GM23338 (cell line): Measurements from ENCODE around the gene DMD. TPM values are rescaled to one million over a fixed set of nuclear protein-coding genes. Genes with fewer than 3 reads are reported as not detected.

Source experiments
- ATAC-seq: fragments of 200-7000 bp; cut with Tn5 transposase; 3 replicates; pipeline ENCODE4 v1.9.1; 2020
- DNase-seq: peaks from one replicate; pipeline ENCODE4 v3.0.0-alpha.2; 2015; ENCODE audit warnings: low spot score
- H2AFZ ChIP-seq: fragments of 200-600 bp; sonication (generic); 2 replicates; pipeline ENCODE4 v1.8.0; 2016; ENCODE audit warnings: antibody characterized with exemption, mild to moderate bottlenecking, moderate library complexity
- H3F3A ChIP-seq: fragments of 200-600 bp; sonication (generic); replicated peaks from 2 replicates; pipeline ENCODE4 v1.8.0; 2017; ENCODE audit warnings: antibody characterized with exemption, mixed run types, low read depth
- H3K27ac ChIP-seq: fragments of 200-600 bp; sonication (generic); 2 replicates; pipeline ENCODE4 v1.6.1; 2016; ENCODE audit warnings: low read depth
- H3K27me3 ChIP-seq: fragments of 200-600 bp; sonication (generic); 2 replicates; pipeline ENCODE4 v1.8.0; 2016; ENCODE audit warnings: mild to moderate bottlenecking, mixed run types, moderate library complexity; ENCODE audit not compliant: insufficient read depth
- H3K36me3 ChIP-seq: fragments of 200-600 bp; sonication (generic); 2 replicates; pipeline ENCODE4 v1.8.0; 2016; ENCODE audit warnings: mild to moderate bottlenecking; ENCODE audit not compliant: insufficient read depth
- H3K4me1 ChIP-seq: fragments of 200-600 bp; sonication (generic); 2 replicates; pipeline ENCODE4 v1.8.0; 2016; ENCODE audit warnings: mild to moderate bottlenecking, moderate library complexity; ENCODE audit not compliant: insufficient read depth
- H3K4me2 ChIP-seq: fragments of 200-600 bp; sonication (generic); 2 replicates; pipeline ENCODE4 v1.7.1; 2017; ENCODE audit warnings: mixed run types
- H3K4me3 ChIP-seq: fragments of 200-600 bp; sonication (generic); 2 replicates; pipeline ENCODE4 v1.6.1; 2016; ENCODE audit warnings: mixed run types
- H3K79me2 ChIP-seq: fragments of 200-600 bp; sonication (generic); replicated peaks from 2 replicates; pipeline ENCODE4 v1.8.0; 2017; ENCODE audit warnings: mild to moderate bottlenecking; ENCODE audit not compliant: insufficient read depth
- H3K9me2 ChIP-seq: fragments of 200-600 bp; sonication (generic); 2 replicates; pipeline ENCODE4 v1.8.0; 2017; ENCODE audit not compliant: insufficient read depth
- H4K20me1 ChIP-seq: fragments of 200-600 bp; sonication (generic); replicated peaks from 2 replicates; pipeline ENCODE4 v1.8.0; 2017; ENCODE audit warnings: mild to moderate bottlenecking; ENCODE audit not compliant: insufficient read depth
- H3K27ac Mint-ChIP-seq: 2 replicates; pipeline ENCODE4 v1.8.0; 2020; ENCODE audit warnings: inconsistent platforms, mild to moderate bottlenecking, moderate library complexity, mixed read lengths
- H3K27me3 Mint-ChIP-seq: 3 replicates; pipeline ENCODE4 v1.8.0; 2022; ENCODE audit warnings: low read depth, mild to moderate bottlenecking, moderate library complexity, mixed read lengths, inconsistent platforms; ENCODE audit not compliant: insufficient read depth, poor library complexity
- H3K36me3 Mint-ChIP-seq: 3 replicates; pipeline ENCODE4 v1.8.0; 2021; ENCODE audit warnings: low read depth, mild to moderate bottlenecking, inconsistent platforms, moderate library complexity, mixed read lengths
- H3K4me1 Mint-ChIP-seq: 3 replicates; pipeline ENCODE4 v1.8.0; 2020; ENCODE audit warnings: mild to moderate bottlenecking, inconsistent platforms, mixed read lengths
- H3K4me3 Mint-ChIP-seq: 3 replicates; pipeline ENCODE4 v1.8.0; 2021; ENCODE audit warnings: moderate library complexity, mild to moderate bottlenecking, inconsistent platforms, mixed read lengths
- H3K9me3 Mint-ChIP-seq: 3 replicates; pipeline ENCODE4 v1.8.0; 2020; ENCODE audit warnings: moderate library complexity, mild to moderate bottlenecking, inconsistent platforms, mixed read lengths
- CREB1 ChIP-seq: fragments of 250-450 bp; sonication (Bioruptor Pico); IDR thresholded peaks from 2 replicates; pipeline ENCODE4 v1.5.0; 2020; ENCODE audit warnings: low read depth, mild to moderate bottlenecking, moderate library complexity
- CTCF ChIP-seq, 2 experiments: fragments of 200-600 bp in 1 of 2; sonication (generic) in 1 of 2; conservative IDR thresholded peaks; 2 replicates each; pipeline versions ENCODE4 v1.5.1 to v1.6.1; 2016 to 2017; ENCODE audit warnings: antibody characterized with exemption in 2 of 2, low read depth in 2 of 2, mild to moderate bottlenecking in 2 of 2, moderate library complexity in 1 of 2
- EZH2 ChIP-seq: fragments of 200-600 bp; sonication (generic); IDR thresholded peaks from one replicate; pipeline ENCODE4 v1.8.0; 2017; ENCODE audit warnings: antibody characterized with exemption, mild to moderate bottlenecking, low read depth; ENCODE audit not compliant: unreplicated experiment
- NANOG ChIP-seq: IDR thresholded peaks from 2 replicates; pipeline ENCODE4 v1.6.1; 2016; ENCODE audit warnings: antibody characterized with exemption, borderline replicate concordance
- POLR2AphosphoS5 ChIP-seq: IDR thresholded peaks from 2 replicates; pipeline ENCODE4 v1.6.1; 2016; ENCODE audit warnings: antibody characterized with exemption, low read depth
- STAT1 ChIP-seq: IDR thresholded peaks from one replicate; pipeline ENCODE4 v1.6.1; 2016; ENCODE audit warnings: antibody characterized with exemption; ENCODE audit not compliant: unreplicated experiment
- ZNF114 ChIP-seq: fragments of 250-450 bp; sonication (Bioruptor Pico); IDR thresholded peaks from 2 replicates; pipeline ENCODE4 v1.5.0; 2020; ENCODE audit warnings: mild to moderate bottlenecking, moderate library complexity
- ZNF331 ChIP-seq: fragments of 250-450 bp; sonication (Bioruptor Pico); IDR thresholded peaks from 2 replicates; pipeline ENCODE4 v1.5.0; 2020; ENCODE audit warnings: low read depth, mild to moderate bottlenecking, moderate library complexity
- ZNF462 ChIP-seq: fragments of 250-450 bp; sonication (Bioruptor Pico); IDR thresholded peaks from 2 replicates; pipeline ENCODE4 v1.5.0; 2020; ENCODE audit warnings: mild to moderate bottlenecking, moderate library complexity
- polyA plus RNA-seq: library from polyadenylated mRNA; unstranded; fragments of >200 nt; fragmentation: Nextera tagmentation; extraction: Ambion mirVana; gene quantifications from 2 replicates; pipeline ENCODE4 v1.2.1, GENCODE V29; 2016
- total RNA-seq: library from RNA; depleted of rRNA; stranded (reverse); fragments of >200 nt; shearing (Covaris generic); gene quantifications from 2 replicates; pipeline ENCODE4 v1.2.3, GENCODE V29; 2014
- TF ChIP-seq, protein P1 (sequence below): IDR thresholded peaks from 2 replicates; pipeline ENCODE4 v1.6.1; 2016; ENCODE audit warnings: antibody characterized with exemption

Gene DMD
- total and polyA plus RNA-seq, 2 experiments from 2014 or later: 4.5 to 7.6 TPM

- H3K27me3 Mint-ChIP-seq: no peaks in the 10 kb centered on the region
- H3K27ac Mint-ChIP-seq: 0 out of 2 replicates have a peak overlapping the region, but pooled peaks have one; percentile 7
- TF ChIP-seq ZNF462 (CRISPR knock-in tag): no peak
- TF ChIP-seq, protein P1, sequence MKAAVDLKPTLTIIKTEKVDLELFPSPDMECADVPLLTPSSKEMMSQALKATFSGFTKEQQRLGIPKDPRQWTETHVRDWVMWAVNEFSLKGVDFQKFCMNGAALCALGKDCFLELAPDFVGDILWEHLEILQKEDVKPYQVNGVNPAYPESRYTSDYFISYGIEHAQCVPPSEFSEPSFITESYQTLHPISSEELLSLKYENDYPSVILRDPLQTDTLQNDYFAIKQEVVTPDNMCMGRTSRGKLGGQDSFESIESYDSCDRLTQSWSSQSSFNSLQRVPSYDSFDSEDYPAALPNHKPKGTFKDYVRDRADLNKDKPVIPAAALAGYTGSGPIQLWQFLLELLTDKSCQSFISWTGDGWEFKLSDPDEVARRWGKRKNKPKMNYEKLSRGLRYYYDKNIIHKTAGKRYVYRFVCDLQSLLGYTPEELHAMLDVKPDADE: no peak
- no peak for TF ChIP-seq EZH2
- TF ChIP-seq ZNF331 (CRISPR knock-in tag): no peak
- TF ChIP-seq CREB1 (CRISPR knock-in tag): no peak
- TF ChIP-seq STAT1: no peak
- TF ChIP-seq NANOG: no peak
- no peak for TF ChIP-seq POLR2AphosphoS5
- no peak for TF ChIP-seq CTCF (conservative IDR thresholded peaks at IDR 0.05; ENCODE audit: low read depth in 2 of 2)
- no peak for TF ChIP-seq ZNF114
- Histone ChIP-seq H3K79me2 (no peaks in the 10 kb centered on the region), H3K27ac (no peak overlapping the region), H2AFZ (peak overlapping the region; percentile 56; the same call in 1 of the 2 replicates), H3K4me3 (0 out of 2 replicates have a peak overlapping the region, but pooled peaks have one; percentile 35), H3K4me1 (no peaks in the 10 kb centered on the region), H3K9me2 (no peaks in the 10 kb centered on the region), H3K27me3 (no peaks in the 10 kb centered on the region), H4K20me1 (no peaks in the 10 kb centered on the region), H3K36me3 (no peaks in the 10 kb centered on the region), H3F3A (no peaks in the 10 kb centered on the region), H3K4me2 (no peak overlapping the region)
- H3K36me3 Mint-ChIP-seq: no peaks in the 10 kb centered on the region
- peaks cover 9% of the 10 kb centered on the region; the same call in 2 of the 3 replicates for H3K4me1 Mint-ChIP-seq
- peak; percentile 84 for ATAC-seq
- H3K4me3 Mint-ChIP-seq: peak overlapping the region; percentile 63
- DNase-seq: peak; percentile 13
- no peaks in the 10 kb centered on the region for H3K9me3 Mint-ChIP-seq
Observed at GRCh38 chrX:32155044-32155638, 1056.2 kb downstream of the DMD start.
